Loucy (cell line): ENCODE measurements around the gene PARD3B.
A peak's percentile ranks its signal among the peaks of the same experiment; 100 is the strongest.

ENCODE experiments used
- H2AFZ ChIP-seq: fragments of 200-600 bp; sonication (generic); 2 replicates; pipeline ENCODE4 v1.6.0; 2016; ENCODE audit warnings: antibody characterized with exemption, mild to moderate bottlenecking, low read length, moderate library complexity
- H3F3A ChIP-seq: fragments of 200-600 bp; 2 replicates; pipeline ENCODE4 v1.6.0; 2016; ENCODE audit warnings: antibody characterized with exemption, low read depth, mild to moderate bottlenecking
- H3K27me3 ChIP-seq: fragments of 200-600 bp; sonication (generic); 2 replicates; pipeline ENCODE4 v1.6.1; 2014; ENCODE audit warnings: low read length, mild to moderate bottlenecking; ENCODE audit not compliant: insufficient read depth, poor library complexity, severe bottlenecking
- H3K36me3 ChIP-seq: fragments of 200-600 bp; sonication (generic); 2 replicates; pipeline ENCODE4 v1.6.1; 2016; ENCODE audit warnings: low read length; ENCODE audit not compliant: insufficient read depth
- H3K4me1 ChIP-seq: fragments of 200-600 bp; sonication (generic); 2 replicates; pipeline ENCODE4 v1.5.1; 2014; ENCODE audit warnings: low read length, mild to moderate bottlenecking; ENCODE audit not compliant: insufficient read depth, poor library complexity, severe bottlenecking
- H3K4me2 ChIP-seq: fragments of 200-600 bp; sonication (generic); 2 replicates; pipeline ENCODE4 v1.6.0; 2014; ENCODE audit warnings: antibody characterized with exemption, low read length, low read depth, mild to moderate bottlenecking; ENCODE audit not compliant: poor library complexity, severe bottlenecking
- H3K4me3 ChIP-seq: fragments of 200-600 bp; sonication (generic); 2 replicates; pipeline ENCODE4 v1.5.1; 2014; ENCODE audit warnings: low read length, mild to moderate bottlenecking, mixed read lengths; ENCODE audit not compliant: poor library complexity, severe bottlenecking
- H3K79me2 ChIP-seq: fragments of 200-600 bp; sonication (generic); 2 replicates; pipeline ENCODE4 v1.6.1; 2014; ENCODE audit warnings: low read length; ENCODE audit not compliant: insufficient read depth
- H3K9ac ChIP-seq: fragments of 200-600 bp; sonication (generic); 2 replicates; pipeline ENCODE4 v1.6.0; 2014; ENCODE audit warnings: mild to moderate bottlenecking, low read depth, low read length, moderate library complexity; ENCODE audit not compliant: poor library complexity, severe bottlenecking
- H3K9me2 ChIP-seq: fragments of 200-600 bp; sonication (generic); replicated peaks from 2 replicates; pipeline ENCODE4 v1.6.1; 2016; ENCODE audit warnings: low read depth, low read length, mixed read lengths
- H3K9me3 ChIP-seq: fragments of 200-600 bp; sonication (generic); 2 replicates; pipeline ENCODE4 v1.6.1; 2014; ENCODE audit warnings: mild to moderate bottlenecking, antibody characterized with exemption, low read length, low read depth; ENCODE audit not compliant: insufficient read depth
- H4K20me1 ChIP-seq: fragments of 200-600 bp; sonication (generic); 2 replicates; pipeline ENCODE4 v1.6.0; 2014; ENCODE audit warnings: antibody characterized with exemption, low read length, mild to moderate bottlenecking; ENCODE audit not compliant: insufficient read depth, poor library complexity, severe bottlenecking
- EZH2phosphoT487 ChIP-seq: fragments of 200-600 bp; IDR thresholded peaks from 2 replicates; pipeline ENCODE4 v1.6.1; 2018; ENCODE audit warnings: antibody characterized with exemption, mild to moderate bottlenecking, moderate library complexity, borderline replicate concordance
- TF ChIP-seq, protein P1 (sequence below): fragments of 200-600 bp; sonication (generic); conservative IDR thresholded peaks from 2 replicates; pipeline ENCODE4 v1.5.1; 2014; ENCODE audit warnings: mild to moderate bottlenecking, antibody characterized with exemption, low read length

The PARD3B gene

DNA sequence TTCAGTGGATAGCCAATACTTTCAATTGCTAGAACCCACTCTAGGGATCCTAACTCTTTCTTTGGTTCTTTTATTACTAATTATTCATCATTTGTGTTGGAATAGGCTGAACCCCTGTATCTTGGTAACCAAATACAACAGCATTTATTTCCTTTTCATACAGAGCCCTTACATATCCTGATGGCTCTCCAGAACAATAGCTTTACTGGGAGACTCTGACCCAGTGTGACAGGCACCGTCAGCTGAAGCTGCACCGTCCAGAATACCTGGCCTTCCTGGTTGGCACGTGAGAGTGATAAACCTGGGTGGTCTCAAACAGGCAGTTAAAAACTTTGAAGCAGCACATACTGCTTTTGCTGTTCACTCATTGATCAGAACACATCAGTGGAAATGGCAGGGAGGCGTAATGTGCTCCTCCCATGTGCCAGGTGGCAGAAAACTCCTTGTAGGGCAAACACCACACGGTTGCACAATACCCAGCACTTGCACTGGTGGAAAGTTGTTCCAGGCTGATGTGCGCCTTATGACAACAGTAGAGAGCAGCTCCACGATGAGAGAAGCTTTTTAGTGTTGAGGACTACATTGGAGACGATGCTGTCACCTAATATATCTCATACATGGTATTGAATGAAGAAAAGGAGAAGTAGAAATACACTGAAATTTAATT, 456.2 kb downstream of the PARD3B start:
- TF ChIP-seq, protein P1, sequence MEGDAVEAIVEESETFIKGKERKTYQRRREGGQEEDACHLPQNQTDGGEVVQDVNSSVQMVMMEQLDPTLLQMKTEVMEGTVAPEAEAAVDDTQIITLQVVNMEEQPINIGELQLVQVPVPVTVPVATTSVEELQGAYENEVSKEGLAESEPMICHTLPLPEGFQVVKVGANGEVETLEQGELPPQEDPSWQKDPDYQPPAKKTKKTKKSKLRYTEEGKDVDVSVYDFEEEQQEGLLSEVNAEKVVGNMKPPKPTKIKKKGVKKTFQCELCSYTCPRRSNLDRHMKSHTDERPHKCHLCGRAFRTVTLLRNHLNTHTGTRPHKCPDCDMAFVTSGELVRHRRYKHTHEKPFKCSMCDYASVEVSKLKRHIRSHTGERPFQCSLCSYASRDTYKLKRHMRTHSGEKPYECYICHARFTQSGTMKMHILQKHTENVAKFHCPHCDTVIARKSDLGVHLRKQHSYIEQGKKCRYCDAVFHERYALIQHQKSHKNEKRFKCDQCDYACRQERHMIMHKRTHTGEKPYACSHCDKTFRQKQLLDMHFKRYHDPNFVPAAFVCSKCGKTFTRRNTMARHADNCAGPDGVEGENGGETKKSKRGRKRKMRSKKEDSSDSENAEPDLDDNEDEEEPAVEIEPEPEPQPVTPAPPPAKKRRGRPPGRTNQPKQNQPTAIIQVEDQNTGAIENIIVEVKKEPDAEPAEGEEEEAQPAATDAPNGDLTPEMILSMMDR = no peak
- TF ChIP-seq EZH2phosphoT487 = no peak
- no peak overlapping the region for H3K9ac ChIP-seq
- no peaks in the 10 kb centered on the region for H4K20me1 ChIP-seq
- H3K4me2 ChIP-seq = peak overlapping the region; percentile 46
- no peaks in the 10 kb centered on the region for H3K27me3 ChIP-seq
- peaks cover 26% of the 10 kb centered on the region for H3K4me1 ChIP-seq
- no peak overlapping the region for H2AFZ ChIP-seq
- no peaks in the 10 kb centered on the region for H3K9me2 ChIP-seq
- no peak overlapping the region for H3K4me3 ChIP-seq
- H3F3A ChIP-seq = peaks cover 4% of the 10 kb centered on the region; the same call in 1 of the 2 replicates
- no peaks in the 10 kb centered on the region for H3K36me3 ChIP-seq
- H3K79me2 ChIP-seq = no peaks in the 10 kb centered on the region
- H3K9me3 ChIP-seq = no peaks in the 10 kb centered on the region

DNA sequence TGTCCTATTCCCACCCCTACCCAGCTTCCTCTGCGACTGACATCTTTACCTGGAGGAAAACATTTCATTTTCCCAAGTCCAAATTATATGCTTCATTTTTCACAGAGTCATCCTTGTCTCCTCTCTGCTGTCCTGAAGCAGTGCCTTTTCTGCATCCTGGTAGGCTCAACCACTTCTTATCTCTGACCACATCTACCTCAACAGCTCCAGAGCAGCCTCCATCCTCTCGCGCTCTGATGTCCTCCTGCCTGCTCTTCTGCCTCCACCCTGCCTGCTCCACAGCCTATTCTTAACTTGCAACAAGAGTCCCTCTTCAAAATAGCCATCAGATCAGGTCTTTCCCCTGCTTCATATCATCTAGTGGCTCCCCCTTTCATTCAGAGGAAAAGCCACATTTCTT, 457.1 kb downstream of the PARD3B start:
- H3K36me3 ChIP-seq = no peaks in the 10 kb centered on the region
- H3K27me3 ChIP-seq = no peaks in the 10 kb centered on the region
- peaks cover 26% of the 10 kb centered on the region for H3K4me1 ChIP-seq
- H3K9ac ChIP-seq = no peak overlapping the region
- peak overlapping the region; percentile 25 for H3K4me3 ChIP-seq
- no peaks in the 10 kb centered on the region for H3K9me2 ChIP-seq
- no peaks in the 10 kb centered on the region for H3K9me3 ChIP-seq
- H3K4me2 ChIP-seq = peak overlapping the region; percentile 46
- no peak overlapping the region for H2AFZ ChIP-seq
- TF ChIP-seq EZH2phosphoT487 = no peak
- TF ChIP-seq, protein P1 = no peak
- peaks cover 4% of the 10 kb centered on the region; the same call in 1 of the 2 replicates for H3F3A ChIP-seq
- no peaks in the 10 kb centered on the region for H3K79me2 ChIP-seq
- no peaks in the 10 kb centered on the region for H4K20me1 ChIP-seq

- Histone ChIP-seq H3K9me3 (no peaks in the 10 kb centered on the region), H3K36me3 (no peaks in the 10 kb centered on the region), H3K4me2 (no peak overlapping the region), H3K4me3 (no peak overlapping the region), H4K20me1 (no peaks in the 10 kb centered on the region), H3K9me2 (no peaks in the 10 kb centered on the region), H3K4me1 (peaks cover 26% of the 10 kb centered on the region), H2AFZ (no peak overlapping the region), H3K9ac (no peak overlapping the region), H3K27me3 (no peaks in the 10 kb centered on the region), H3K79me2 (no peaks in the 10 kb centered on the region), H3F3A (peaks cover 4% of the 10 kb centered on the region; the same call in 1 of the 2 replicates)
- TF ChIP-seq, protein P1 = no peak
- TF ChIP-seq EZH2phosphoT487 = no peak
These were observed 458.0 kb downstream of the PARD3B start for GRCh38 chr2:205003288-205003687.
